Neural progenitor cell (in vitro differentiated cells): ENCODE results near the gene CLEC20A. TPM values are rescaled to one million over a fixed set of nuclear protein-coding genes. Genes with fewer than 3 reads are reported as not detected.

Experiments
- DNase-seq: peaks from one replicate; pipeline ENCODE4 v3.0.0-alpha.2; 2016; ENCODE audit warnings: low spot score
- H2AFZ ChIP-seq: fragments of 200-600 bp; sonication (generic); replicated peaks from 2 replicates; pipeline ENCODE4 v1.6.1; 2016; ENCODE audit warnings: antibody characterized with exemption
- H3F3A ChIP-seq: fragments of 200-600 bp; sonication (generic); 2 replicates; pipeline ENCODE4 v1.6.1; 2016; ENCODE audit warnings: antibody characterized with exemption, low read depth
- H3K27ac ChIP-seq: fragments of 200-600 bp; sonication (generic); 2 replicates; pipeline ENCODE4 v1.5.1; 2016; ENCODE audit warnings: mild to moderate bottlenecking
- H3K27me3 ChIP-seq: fragments of 200-600 bp; sonication (generic); 2 replicates; pipeline ENCODE4 v1.6.1; 2016; ENCODE audit warnings: mild to moderate bottlenecking, moderate library complexity
- H3K36me3 ChIP-seq: fragments of 200-600 bp; sonication (generic); 2 replicates; pipeline ENCODE4 v1.5.1; 2016
- H3K4me1 ChIP-seq: fragments of 200-600 bp; sonication (generic); 2 replicates; pipeline ENCODE4 v1.6.1; 2016; ENCODE audit warnings: mixed run types
- H3K4me2 ChIP-seq: fragments of 200-600 bp; sonication (generic); 2 replicates; pipeline ENCODE4 v1.6.1; 2016
- H3K4me3 ChIP-seq: fragments of 200-600 bp; sonication (generic); 2 replicates; pipeline ENCODE4 v1.5.1; 2016
- H3K79me2 ChIP-seq: fragments of 200-600 bp; sonication (generic); 2 replicates; pipeline ENCODE4 v1.6.1; 2016; ENCODE audit warnings: low read depth
- H3K9ac ChIP-seq: fragments of 200-600 bp; sonication (generic); 2 replicates; pipeline ENCODE4 v1.6.1; 2016
- H3K9me3 ChIP-seq: fragments of 200-600 bp; sonication (generic); 2 replicates; pipeline ENCODE4 v1.5.1; 2016; ENCODE audit warnings: low read depth
- H4K20me1 ChIP-seq: fragments of 200-600 bp; sonication (generic); 2 replicates; pipeline ENCODE4 v1.6.1; 2016; ENCODE audit warnings: low read depth
- H3K27ac Mint-ChIP-seq: 3 replicates; pipeline ENCODE4 v1.8.0; 2021; ENCODE audit warnings: mixed read lengths
- H3K27me3 Mint-ChIP-seq: 2 replicates; pipeline ENCODE4 v1.8.0; 2022; ENCODE audit warnings: low read depth, mild to moderate bottlenecking, inconsistent platforms, moderate library complexity, mixed read lengths; ENCODE audit not compliant: insufficient read depth
- H3K36me3 Mint-ChIP-seq: 3 replicates; pipeline ENCODE4 v1.8.0; 2021; ENCODE audit warnings: mixed read lengths
- H3K4me1 Mint-ChIP-seq: 3 replicates; pipeline ENCODE4 v1.8.0; 2021; ENCODE audit warnings: mixed read lengths
- H3K4me3 Mint-ChIP-seq: 3 replicates; pipeline ENCODE4 v1.8.0; 2021; ENCODE audit warnings: mild to moderate bottlenecking, moderate library complexity, mixed read lengths
- H3K9me3 Mint-ChIP-seq: 3 replicates; pipeline ENCODE4 v1.8.0; 2020; ENCODE audit warnings: mixed read lengths
- EZH2 ChIP-seq: fragments of 200-600 bp; sonication (generic); IDR thresholded peaks from 2 replicates; pipeline ENCODE4 v1.6.1; 2017; ENCODE audit warnings: antibody characterized with exemption, mild to moderate bottlenecking, moderate library complexity
- EZH2phosphoT487 ChIP-seq: fragments of 200-600 bp; sonication (generic); IDR thresholded peaks from 2 replicates; pipeline ENCODE4 v1.6.1; 2017; ENCODE audit warnings: antibody characterized with exemption
- total RNA-seq: library from RNA; depleted of rRNA; stranded (reverse); fragments of >200 nt; gene quantifications from 2 replicates; pipeline ENCODE4 v1.2.3, GENCODE V29; 2015; ENCODE audit warnings: low replicate concordance
- TF ChIP-seq, protein P1 (sequence below): fragments of 200-600 bp; sonication (generic); IDR thresholded peaks from 2 replicates; pipeline ENCODE4 v1.5.1; 2017; ENCODE audit warnings: antibody characterized with exemption, mild to moderate bottlenecking

The CLEC20A gene
- total RNA-seq, 1 donor from 2014 or later = not detected

- H3K79me2 ChIP-seq = no peaks in the 10 kb centered on the region
- H3K9me3 Mint-ChIP-seq = no peaks in the 10 kb centered on the region
- H3K9ac ChIP-seq = no peak overlapping the region
- no peak overlapping the region for H3K4me3 Mint-ChIP-seq
- peaks cover 7% of the 10 kb centered on the region for H3K36me3 Mint-ChIP-seq
- no peak overlapping the region for H3K27ac Mint-ChIP-seq
- TF ChIP-seq, protein P1, sequence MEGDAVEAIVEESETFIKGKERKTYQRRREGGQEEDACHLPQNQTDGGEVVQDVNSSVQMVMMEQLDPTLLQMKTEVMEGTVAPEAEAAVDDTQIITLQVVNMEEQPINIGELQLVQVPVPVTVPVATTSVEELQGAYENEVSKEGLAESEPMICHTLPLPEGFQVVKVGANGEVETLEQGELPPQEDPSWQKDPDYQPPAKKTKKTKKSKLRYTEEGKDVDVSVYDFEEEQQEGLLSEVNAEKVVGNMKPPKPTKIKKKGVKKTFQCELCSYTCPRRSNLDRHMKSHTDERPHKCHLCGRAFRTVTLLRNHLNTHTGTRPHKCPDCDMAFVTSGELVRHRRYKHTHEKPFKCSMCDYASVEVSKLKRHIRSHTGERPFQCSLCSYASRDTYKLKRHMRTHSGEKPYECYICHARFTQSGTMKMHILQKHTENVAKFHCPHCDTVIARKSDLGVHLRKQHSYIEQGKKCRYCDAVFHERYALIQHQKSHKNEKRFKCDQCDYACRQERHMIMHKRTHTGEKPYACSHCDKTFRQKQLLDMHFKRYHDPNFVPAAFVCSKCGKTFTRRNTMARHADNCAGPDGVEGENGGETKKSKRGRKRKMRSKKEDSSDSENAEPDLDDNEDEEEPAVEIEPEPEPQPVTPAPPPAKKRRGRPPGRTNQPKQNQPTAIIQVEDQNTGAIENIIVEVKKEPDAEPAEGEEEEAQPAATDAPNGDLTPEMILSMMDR = no peak
- TF ChIP-seq EZH2 (no peak), EZH2phosphoT487 (no peak)
- no peaks in the 10 kb centered on the region for H3K36me3 ChIP-seq
- peaks cover 6% of the 10 kb centered on the region for H3K4me1 ChIP-seq
- no peaks in the 10 kb centered on the region for H4K20me1 ChIP-seq
- H3K27me3 ChIP-seq = no peaks in the 10 kb centered on the region
- H3K4me2 ChIP-seq = no peak overlapping the region
- no peaks in the 10 kb centered on the region for H3F3A ChIP-seq
- H3K4me1 Mint-ChIP-seq = peaks cover 6% of the 10 kb centered on the region
- no peak for DNase-seq
- H3K4me3 ChIP-seq = no peak overlapping the region
- H3K27ac ChIP-seq = no peak overlapping the region
- H3K9me3 ChIP-seq = no peaks in the 10 kb centered on the region
- no peak overlapping the region for H2AFZ ChIP-seq
- H3K27me3 Mint-ChIP-seq = peaks cover 8% of the 10 kb centered on the region
Observed at GRCh38 chr1:178485541-178485981, 11.2 kb downstream of the CLEC20A start.

- H2AFZ ChIP-seq = no peak overlapping the region
- Mint-ChIP-seq H3K9me3 (no peaks in the 10 kb centered on the region), H3K27ac (no peak overlapping the region), H3K27me3 (peaks cover 8% of the 10 kb centered on the region), H3K4me3 (no peak overlapping the region), H3K36me3 (peaks cover 7% of the 10 kb centered on the region), H3K4me1 (peaks cover 6% of the 10 kb centered on the region)
- H3K9ac ChIP-seq = no peak overlapping the region
- H3K27ac ChIP-seq = no peak overlapping the region
- no peaks in the 10 kb centered on the region for H3K79me2 ChIP-seq
- H3K4me3 ChIP-seq = no peak overlapping the region
- H3F3A ChIP-seq = no peaks in the 10 kb centered on the region
- no peaks in the 10 kb centered on the region for H3K9me3 ChIP-seq
- H4K20me1 ChIP-seq = no peaks in the 10 kb centered on the region
- no peak for TF ChIP-seq EZH2
- TF ChIP-seq EZH2phosphoT487 = no peak
- TF ChIP-seq, protein P1 = no peak
- peaks cover 6% of the 10 kb centered on the region for H3K4me1 ChIP-seq
- H3K4me2 ChIP-seq = no peak overlapping the region
- no peak for DNase-seq
- no peaks in the 10 kb centered on the region for H3K36me3 ChIP-seq
- H3K27me3 ChIP-seq = no peaks in the 10 kb centered on the region
Observed at GRCh38 chr1:178484698-178485225, 12.0 kb downstream of the CLEC20A start.

- Histone ChIP-seq H3K27me3 (no peaks in the 10 kb centered on the region), H2AFZ (no peak overlapping the region), H3K36me3 (no peaks in the 10 kb centered on the region), H3K4me3 (no peak overlapping the region), H3K79me2 (no peaks in the 10 kb centered on the region), H3K4me1 (peaks cover 6% of the 10 kb centered on the region), H3K27ac (no peak overlapping the region), H3K4me2 (no peak overlapping the region), H3F3A (no peaks in the 10 kb centered on the region), H3K9ac (no peak overlapping the region), H4K20me1 (no peaks in the 10 kb centered on the region), H3K9me3 (no peaks in the 10 kb centered on the region)
- peaks cover 3% of the 10 kb centered on the region for H3K4me1 Mint-ChIP-seq
- TF ChIP-seq EZH2 = no peak
- no peak for TF ChIP-seq EZH2phosphoT487
- TF ChIP-seq, protein P1 = no peak
- H3K27me3 Mint-ChIP-seq = peaks cover 4% of the 10 kb centered on the region
- no peak overlapping the region for H3K27ac Mint-ChIP-seq
- no peaks in the 10 kb centered on the region for H3K9me3 Mint-ChIP-seq
- DNase-seq = no peak
- peaks cover 7% of the 10 kb centered on the region for H3K36me3 Mint-ChIP-seq
- H3K4me3 Mint-ChIP-seq = no peak overlapping the region
Observed at GRCh38 chr1:178483251-178483957, 13.4 kb downstream of the CLEC20A start.
